ENCODE data around the gene GSTM3.
"Not testable (repeated sequence)": the region's sequence is repeated elsewhere in the genome, so short reads cannot be mapped to it uniquely, and the experiment has no call there.

GSTM3 gene

DNA sequence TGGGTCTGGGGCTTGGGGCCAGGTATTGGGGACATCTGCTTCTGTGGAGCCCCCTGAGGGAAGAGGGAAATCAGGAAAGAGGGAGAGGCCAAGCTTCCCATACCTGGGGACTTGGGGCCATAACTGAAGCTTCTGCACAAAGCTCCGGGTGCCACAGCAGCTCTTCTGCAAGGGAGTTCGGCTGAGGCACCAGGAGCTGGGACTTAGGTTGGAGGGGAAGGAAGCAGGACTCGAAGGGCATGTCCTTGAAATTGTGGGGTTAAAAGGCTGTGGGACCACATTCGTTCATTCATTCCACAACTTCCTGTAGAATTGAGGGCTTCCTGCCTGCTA is 24.6 kb upstream of the GSTM3 start:
- intact Hi-C loops (cut with DNase I) = no loop called here
- DNase-seq = peak in 9 of 42 donors; percentile 2 to 28 (median 8)

GRCh38 chr1:109764561-109765482 is 24.0 kb upstream of the GSTM3 start:
- DNase-seq = peak in 14 of 42 donors; percentile 0 to 35 (median 8)
- intact Hi-C loops (cut with DNase I) = no loop called here

DNA sequence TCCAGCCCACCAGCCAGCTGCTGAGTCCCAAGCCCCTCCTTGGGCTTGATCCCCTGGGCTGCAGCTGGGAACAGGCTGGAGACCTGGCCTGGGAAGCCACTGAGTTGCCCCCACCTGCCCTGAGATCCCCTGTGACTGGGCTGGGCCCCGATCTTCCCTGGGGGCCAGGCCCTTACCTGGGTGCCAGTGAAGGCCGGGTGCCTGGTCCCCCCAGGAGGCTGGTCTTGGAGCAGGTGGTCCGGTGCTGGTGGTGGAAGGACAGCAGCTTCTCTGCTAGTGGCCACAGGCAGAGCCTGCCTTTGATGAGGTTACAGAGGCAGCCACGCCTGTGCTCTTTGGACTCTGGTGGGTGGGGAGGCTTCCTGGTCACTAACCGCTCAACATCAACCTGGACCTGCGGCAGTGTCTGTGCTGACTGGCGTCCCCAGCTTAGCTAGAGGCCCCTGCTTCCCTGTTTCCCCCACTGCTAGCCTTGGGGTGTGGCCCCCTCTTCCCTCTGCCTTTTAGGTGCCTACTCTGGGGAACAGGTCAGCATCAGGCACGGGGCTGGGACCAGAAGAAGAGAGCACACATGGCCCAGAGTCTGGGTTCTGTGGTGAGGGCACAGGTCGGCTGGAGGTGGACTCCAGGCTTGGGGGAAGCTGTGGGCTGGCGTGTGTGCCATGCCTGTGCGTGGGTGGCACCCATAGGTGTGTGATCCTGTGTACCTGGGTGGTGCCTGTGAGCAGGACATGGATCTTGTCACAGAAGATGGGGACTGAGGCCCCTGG is 23.0 kb upstream of the GSTM3 start, which contains the start of gene EPS8L3:
Gene EPS8L3, minus strand, starts transcription at position 278 of the 770 bp plus-strand sequence. CDS start 2,174 bp downstream, outside the sequence.
- intact Hi-C loops (cut with DNase I) = no loop called here
- DNase-seq = peak in 14 of 42 donors; percentile 2 to 34 (median 10)

DNA sequence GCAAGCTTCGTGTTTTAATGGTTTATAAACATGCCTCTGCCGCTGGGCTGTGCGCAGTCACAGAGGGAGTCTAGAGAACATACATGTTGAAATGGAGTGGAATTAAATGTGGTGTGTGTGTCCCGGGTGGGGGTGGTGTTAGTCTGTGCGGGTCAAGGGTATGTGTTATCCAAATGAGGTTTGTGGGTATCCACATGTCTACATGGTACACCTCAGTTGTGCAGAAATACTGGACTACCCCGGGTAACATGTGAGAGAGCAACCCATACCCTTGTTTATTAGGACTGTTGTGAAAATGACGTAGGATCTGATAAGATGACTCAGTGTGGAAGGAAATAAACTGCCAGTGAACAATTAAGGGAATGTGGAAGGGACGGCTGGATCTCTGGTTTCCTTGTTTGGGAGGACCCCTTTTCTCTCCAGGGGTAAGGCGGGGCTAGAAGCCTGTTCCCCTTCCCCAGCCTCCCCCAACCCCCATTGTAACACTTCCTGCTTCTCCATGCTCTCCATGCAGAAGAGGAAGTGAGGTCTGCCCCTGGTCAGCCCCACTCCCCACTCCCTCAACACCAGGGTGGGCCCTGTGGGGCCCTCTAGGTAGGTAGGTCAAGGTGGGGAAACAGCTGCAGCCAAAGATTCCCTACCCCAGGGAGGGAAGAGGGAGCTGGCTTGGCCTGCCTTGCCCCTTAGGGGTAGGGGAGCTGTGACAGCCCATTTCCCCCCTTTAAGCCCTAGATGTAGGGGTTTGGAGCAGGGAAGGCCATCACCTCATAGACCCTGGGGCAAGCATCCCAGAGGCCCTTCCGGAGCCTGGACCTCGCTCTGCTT is 22.2 kb upstream of the GSTM3 start:
- DNase-seq = peak in 16 of 42 donors; percentile 4 to 42 (median 14)
- intact Hi-C loops (cut with DNase I) = no loop called here

DNA sequence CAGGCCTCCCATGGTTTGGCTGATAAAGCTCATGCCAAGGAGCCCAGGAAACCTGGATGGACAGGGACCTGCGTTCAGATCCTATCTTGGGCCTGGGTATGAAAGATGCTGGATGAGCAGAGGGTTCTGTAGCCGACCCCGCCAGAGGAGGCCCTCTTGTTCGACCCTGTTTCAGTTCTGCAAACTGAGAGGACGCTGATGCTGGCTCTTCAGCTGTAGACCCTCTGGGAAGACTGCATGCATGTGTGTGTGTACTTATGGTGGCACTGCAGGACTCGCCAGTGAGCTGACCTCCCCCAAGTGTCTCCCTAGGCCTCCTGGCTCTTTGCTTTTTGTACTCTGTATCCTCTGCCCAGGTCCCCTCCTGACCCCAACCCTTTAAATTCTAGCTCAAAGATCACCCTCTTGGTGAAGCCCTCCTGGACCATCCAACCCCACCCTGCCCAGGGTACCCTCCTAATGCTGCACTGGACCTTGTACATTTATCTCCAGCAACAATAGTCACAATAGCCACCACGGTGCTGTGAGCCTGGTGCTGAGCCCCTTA is 21.3 kb upstream of the GSTM3 start:
- intact Hi-C loops (cut with DNase I) = no loop called here
- peak in 15 of 42 donors; percentile 2 to 30 (median 8) for DNase-seq

DNA sequence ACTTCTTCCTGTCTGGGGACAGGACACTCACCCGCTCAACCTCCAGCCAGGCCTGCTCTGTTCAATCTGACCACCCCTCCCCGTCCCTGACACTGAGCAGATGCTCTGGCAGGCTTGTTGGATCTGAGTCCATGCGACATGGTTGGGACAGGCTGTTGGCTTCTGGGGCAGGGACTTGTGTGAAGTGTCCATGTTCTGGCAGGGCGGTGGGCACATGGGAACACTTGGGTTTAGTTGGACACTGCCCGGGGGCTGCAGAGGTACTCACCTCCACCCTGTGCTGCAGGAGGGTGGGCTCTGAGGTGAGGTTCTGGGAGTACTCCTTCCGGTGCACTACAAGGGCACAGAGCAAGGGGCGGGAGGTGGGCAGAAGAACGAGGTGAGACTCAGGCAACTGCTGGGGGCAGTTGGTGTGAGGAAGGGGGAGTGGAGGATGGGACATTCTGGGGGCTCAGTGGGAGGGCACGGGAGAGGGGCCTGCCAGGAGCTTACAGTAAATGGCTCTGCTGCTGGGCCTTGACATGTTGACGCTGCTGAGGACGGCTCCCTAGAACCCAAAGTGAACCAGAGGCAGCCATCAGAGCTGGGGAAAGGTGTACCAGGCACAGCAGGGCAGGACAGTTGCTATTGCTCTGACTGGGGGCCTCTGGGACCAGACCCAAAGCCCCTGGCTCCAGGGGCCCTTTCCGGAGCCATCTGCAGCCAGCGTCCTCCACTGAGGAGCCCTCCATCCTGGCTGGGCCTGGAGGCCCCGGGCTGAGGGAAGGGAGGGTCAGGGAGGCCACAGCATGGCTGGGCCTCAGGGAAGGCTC is 20.6 kb upstream of the GSTM3 start:
- DNase-seq = peak in 18 of 42 donors; percentile 1 to 57 (median 20)
- intact Hi-C loops (cut with DNase I) = no loop called here

DNA sequence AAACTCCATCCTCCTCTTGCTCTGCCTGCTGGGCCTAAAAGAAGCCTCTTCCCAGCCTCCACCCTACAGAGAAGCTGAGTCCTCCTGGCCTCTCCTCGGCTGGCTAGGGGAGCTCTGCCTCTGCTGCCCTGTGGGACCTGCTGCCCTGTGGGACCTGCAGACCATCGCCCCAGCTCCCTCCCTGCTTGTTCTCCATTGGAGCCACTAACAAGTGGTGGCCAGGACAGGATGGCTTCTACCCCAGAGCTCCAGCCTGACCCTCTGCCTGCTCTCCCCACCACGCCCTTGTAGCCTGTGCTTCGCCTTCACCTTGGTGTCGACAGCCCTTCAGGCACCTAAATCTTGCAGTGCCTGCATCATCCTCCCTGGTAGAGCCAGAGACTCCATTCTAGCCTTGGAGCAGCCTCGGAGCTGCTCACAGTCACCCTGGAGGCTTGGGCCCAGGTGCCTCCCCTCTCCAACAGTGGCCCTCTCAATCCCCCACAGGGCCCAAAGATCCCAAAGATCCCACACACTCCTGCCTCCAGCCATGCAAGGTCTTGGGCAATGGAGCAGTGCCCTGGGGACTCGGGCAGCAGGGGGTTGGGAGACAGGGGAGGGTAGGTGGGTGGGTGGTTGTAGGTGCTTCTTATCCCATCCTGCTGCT is 19.9 kb upstream of the GSTM3 start:
- intact Hi-C loops (cut with DNase I) = no loop called here
- peak in 12 of 42 donors; percentile 1 to 29 (median 7) for DNase-seq

DNA sequence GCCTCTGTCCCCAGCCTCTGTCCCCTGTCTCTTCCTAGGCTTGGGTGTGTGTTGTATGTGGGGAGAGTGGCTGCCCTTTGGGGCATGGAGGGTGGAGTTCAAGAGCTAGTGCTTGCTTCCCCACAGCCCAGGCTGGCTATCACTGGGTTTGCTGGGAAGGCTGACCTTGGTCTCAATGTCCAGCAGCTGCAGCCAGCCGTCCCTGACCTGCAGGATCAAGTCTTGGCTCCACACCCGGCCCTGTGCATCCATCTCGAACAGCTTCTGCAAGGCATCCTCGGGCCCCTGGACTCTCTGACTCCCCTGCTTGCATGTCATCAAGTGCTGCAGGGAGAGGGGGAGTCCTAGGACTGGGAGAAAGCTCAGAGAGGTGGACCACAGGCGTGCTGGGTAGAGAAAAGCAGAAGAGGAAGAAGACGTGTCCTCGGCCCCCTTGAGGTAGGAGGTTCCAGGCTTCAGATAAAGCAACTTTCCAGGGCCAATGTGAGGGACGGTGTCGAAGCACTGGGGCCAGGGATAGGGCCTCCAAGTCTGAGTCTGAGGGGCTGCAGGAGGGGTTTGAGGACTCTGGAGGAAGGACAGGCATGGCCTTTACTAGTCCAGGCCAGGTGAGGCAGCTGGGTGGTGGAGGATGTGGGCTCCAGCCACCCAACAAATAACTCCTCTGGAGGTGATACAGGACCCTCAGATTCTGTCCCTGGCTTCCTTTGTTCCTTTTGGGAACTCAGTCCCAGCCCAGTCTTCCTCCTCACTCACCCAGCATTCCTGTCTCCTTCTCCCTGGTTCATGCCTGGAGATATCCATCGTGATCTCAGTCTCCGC is 18.9 kb upstream of the GSTM3 start:
- peak in 14 of 42 donors; percentile 3 to 41 (median 10) for DNase-seq
- intact Hi-C loops (cut with DNase I) = no loop called here

DNA sequence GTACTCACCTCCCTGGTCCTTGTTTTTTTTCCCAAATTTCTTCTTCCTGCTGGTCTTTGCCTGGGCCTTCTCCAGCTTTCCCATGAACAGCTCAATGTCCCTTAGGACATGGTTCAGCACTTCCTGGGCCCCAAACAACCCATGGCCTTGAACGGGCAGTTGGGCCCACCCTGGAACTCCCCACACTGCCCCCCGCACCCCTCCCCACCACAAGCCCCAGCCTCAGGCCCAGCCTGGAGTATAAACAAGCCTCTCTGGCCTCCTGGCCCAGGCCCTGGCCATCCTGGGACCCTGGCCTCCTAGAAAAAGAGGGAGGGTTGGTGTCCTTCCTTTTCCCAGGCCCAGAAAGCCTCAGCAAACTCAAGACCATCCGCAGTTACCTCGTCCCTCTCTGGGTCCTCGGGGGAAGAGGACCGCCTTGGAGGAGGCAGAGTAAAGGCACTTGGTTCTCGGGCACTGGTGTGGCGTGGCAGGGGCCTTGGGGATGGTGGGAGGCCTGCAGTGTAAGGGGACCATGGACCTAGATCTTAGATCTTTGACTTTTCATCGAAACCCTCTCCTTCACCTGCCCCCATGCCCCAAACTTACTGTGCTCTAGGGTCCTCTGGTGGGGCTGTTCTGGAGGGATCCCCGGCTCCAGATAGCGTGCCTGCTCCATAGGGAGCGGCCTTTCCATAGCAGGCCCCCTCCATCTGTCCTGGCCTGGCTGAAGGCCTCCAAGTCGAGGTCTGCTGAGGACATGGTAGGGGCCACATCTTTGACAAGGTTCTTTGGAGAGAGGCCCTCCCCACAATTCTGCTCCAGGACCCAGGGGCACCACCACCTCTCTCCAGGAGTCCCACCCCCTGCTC is 17.3 kb upstream of the GSTM3 start:
- intact Hi-C loops (cut with DNase I) = no loop called here
- peak in 6 of 42 donors; percentile 1 to 19 (median 2) for DNase-seq

DNA sequence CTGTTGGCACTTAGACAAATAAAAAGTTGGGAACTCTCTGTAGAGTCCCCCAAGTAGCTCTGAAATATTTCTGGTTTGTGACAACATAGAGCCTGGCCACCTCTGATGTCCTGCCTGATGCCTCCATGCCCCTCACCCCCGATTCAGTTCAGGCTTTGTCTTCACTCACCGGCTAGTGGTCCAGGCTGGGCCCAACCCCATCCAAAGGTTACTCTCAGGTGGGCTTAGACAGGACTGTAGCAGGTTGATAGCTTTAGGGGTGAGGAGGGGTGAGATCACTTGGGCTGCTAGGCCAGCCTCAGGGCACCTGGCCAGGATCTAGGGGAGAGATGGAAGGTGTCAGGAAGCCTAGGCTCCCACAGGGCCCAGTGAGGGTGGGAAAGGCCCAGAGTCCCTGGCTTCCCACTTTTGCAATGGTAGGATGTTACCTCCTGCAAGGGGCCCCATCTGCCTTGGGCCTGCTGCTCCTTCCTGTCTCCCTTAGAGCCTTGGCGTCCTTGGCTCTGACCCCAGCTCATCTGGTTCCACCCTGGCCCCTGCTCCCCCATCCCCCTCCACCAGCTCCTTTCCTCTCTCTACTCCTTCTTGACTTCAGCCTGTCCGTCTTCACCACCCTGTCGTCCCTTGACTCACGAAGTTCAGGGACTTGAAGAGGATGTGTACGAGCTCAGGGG is 16.1 kb upstream of the GSTM3 start:
- DNase-seq = peak in 9 of 42 donors; percentile 2 to 30 (median 9)
- intact Hi-C loops (cut with DNase I) = no loop called here

GRCh38 chr1:109756325-109756724 is 15.5 kb upstream of the GSTM3 start:
- peak in 3 of 42 donors; percentile 1 to 4 (median 4) for DNase-seq
- intact Hi-C loops (cut with DNase I) = not testable (repeated sequence)

DNA sequence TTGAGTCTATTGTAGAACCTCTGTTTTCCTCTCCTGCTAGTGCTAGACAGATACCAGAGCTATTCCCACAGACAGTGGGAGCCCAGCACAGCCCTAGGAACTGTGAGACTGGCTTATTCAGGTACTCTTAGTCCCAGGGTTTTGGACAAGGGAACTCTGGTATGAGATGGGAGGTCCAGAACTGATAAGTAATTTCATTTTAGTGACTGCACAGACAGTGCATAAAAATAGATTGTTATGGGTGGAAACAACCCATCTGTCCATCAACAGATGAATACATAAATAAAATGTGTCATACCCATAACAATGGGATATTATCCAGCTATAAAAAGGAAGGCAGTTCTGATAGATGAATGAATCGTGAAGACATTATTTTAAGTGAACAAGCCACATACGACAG is 13.9 kb upstream of the GSTM3 start:
- intact Hi-C loops (cut with DNase I) = no loop called here
- DNase-seq = peak in 1 of 42 donors; percentile 1

DNA sequence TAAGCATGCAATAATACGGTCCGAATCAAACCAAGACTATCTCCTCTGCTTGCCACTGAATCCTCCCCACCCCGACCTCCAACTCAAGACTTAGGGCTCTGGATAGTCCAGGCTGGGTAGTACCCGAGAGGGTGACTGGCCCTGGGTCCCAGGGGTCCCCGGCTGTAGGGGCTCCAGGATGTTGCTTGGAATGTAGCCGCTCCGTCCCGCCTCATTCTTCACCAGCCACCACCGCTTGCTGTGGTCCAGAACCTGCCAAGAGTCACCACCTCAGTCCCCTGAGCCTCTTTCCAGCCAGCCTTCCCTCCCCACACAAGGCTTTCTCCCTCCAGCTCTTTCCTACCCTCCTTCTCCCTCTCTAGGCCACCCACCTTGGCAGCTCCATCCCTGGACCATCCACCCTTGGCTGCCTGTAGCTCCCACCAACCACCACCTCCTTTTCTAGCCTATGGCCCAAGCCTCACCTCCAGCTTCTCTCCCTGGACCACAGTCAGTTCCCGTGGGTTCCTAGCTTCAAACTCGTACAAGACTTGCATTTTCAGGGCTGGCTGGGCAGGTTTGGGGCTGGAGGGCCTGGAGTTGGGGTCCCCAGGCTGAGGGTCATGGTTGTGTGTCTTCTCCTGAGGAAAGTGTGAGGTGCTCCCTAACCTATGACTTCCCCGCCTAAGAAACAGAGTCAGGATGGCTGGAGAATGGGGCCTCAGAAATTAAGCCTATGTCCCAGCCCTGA is 10.9 kb upstream of the GSTM3 start:
- peak in 7 of 42 donors; percentile 1 to 23 (median 3) for DNase-seq
- intact Hi-C loops (cut with DNase I) = no loop called here

- intact Hi-C loops (cut with DNase I) = no loop called here
- DNase-seq = peak in 4 of 42 donors; percentile 0 to 16 (median 6)
Observed at GRCh38 chr1:109750920-109751319, 10.1 kb upstream of the GSTM3 start.
